ENCODE data around the gene SIT1.

Gene SIT1

GRCh38 chr9:35650341-35651158 is at the start of gene SIT1:
TSS of gene SIT1 (minus strand) at chr9:35650931. CDS start at chr9:35650853, 78 bp downstream.
- no peak for ATAC-seq (ENCODE audit: low read depth)
- peaks cover 40% of the 10 kb centered on the region for H3K4me1 Mint-ChIP-seq
- H3K4me3 Mint-ChIP-seq = peak within 1 kb of the TSS; percentile 94
- peak within 1 kb of the TSS; percentile 95 for H3K27ac Mint-ChIP-seq
- H3K27me3 Mint-ChIP-seq = no peaks in the 10 kb centered on the region
- peaks cover 2% of the 10 kb centered on the region for H3K36me3 Mint-ChIP-seq
- no peaks in the 10 kb centered on the region for H3K9me3 Mint-ChIP-seq
- no peak for DNase-seq (ENCODE audit: low spot score in 2 of 2)

DNA sequence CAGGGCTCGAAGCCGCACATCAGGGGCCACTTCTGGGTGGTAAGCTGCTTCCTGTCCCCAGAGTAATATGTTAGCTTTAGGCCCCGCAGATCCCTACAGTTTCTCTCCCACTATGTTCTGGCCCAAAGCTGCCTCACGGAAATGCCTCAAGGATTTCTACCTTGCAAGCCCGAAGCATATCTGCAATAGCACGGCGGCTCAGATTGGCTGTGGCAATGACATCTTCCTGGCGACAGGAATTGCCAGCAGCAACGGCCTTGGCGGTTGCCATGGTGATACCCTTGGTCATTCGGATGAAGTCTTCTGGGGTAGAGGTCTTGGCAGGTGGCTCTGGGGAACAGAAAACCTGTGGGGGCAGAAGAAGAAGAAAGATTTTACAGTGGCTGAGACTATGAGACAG is 49.3 kb upstream of the SIT1 start:
- Mint-ChIP-seq H3K4me3 (no peak overlapping the region), H3K9me3 (no peaks in the 10 kb centered on the region), H3K4me1 (peaks cover 6% of the 10 kb centered on the region), H3K27me3 (no peaks in the 10 kb centered on the region), H3K27ac (no peak overlapping the region), H3K36me3 (peaks cover 23% of the 10 kb centered on the region)
- ATAC-seq (ENCODE audit: low read depth) (no peak), DNase-seq (ENCODE audit: low spot score in 2 of 2) (no peak)

DNA sequence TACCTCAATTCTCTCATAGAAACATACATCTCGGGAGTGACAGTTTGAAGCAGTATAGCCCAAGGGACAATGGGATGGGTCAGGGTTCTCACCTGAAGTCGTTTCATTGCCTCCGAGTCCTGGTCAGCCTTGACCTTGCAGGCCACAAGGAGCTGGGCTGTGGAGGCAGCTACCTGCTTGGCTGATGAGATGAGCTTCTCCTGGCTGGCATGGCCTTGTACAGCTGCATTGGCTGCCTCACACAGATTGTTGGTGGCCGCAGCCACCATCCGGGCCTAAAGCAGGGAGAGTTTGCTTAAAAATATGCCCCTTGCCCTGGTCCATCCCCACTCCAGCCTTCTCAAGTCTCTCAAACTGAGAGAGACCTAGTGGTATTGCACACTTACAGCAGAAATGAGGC is 47.5 kb upstream of the SIT1 start:
- DNase-seq (ENCODE audit: low spot score in 2 of 2) (no peak), ATAC-seq (ENCODE audit: low read depth) (no peak)
- no peak overlapping the region for H3K27ac Mint-ChIP-seq
- peaks cover 6% of the 10 kb centered on the region for H3K4me1 Mint-ChIP-seq
- peaks cover 11% of the 10 kb centered on the region for H3K36me3 Mint-ChIP-seq
- no peaks in the 10 kb centered on the region for H3K27me3 Mint-ChIP-seq
- H3K4me3 Mint-ChIP-seq = no peak overlapping the region
- H3K9me3 Mint-ChIP-seq = no peaks in the 10 kb centered on the region

DNA sequence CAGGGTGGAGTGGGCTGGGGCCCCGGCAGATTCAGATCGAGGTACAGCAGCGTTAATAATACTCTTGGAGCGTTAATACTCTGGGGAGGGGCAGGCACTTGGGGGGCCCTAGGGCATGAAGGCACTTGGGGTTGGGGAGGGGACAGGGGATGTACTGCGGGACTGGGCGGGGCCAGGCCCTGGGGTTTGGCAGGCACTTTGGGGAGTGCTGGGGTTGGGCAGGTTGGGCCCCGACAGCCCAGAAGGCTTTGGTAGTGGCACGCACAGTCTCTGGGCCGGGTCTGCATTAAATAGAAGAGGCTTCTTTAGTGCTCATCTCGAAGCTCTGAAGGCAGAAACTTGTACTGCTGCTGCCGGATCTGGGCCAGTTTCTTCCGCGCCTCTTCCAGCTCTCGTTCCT is 46.8 kb upstream of the SIT1 start:
- H3K4me3 Mint-ChIP-seq = no peak overlapping the region
- H3K27ac Mint-ChIP-seq = peak overlapping the region; percentile 2
- H3K9me3 Mint-ChIP-seq = no peaks in the 10 kb centered on the region
- DNase-seq (ENCODE audit: low spot score in 2 of 2) = no peak
- ATAC-seq (ENCODE audit: low read depth) = no peak
- H3K36me3 Mint-ChIP-seq = peaks cover 4% of the 10 kb centered on the region
- no peaks in the 10 kb centered on the region for H3K27me3 Mint-ChIP-seq
- peaks cover 6% of the 10 kb centered on the region for H3K4me1 Mint-ChIP-seq

DNA sequence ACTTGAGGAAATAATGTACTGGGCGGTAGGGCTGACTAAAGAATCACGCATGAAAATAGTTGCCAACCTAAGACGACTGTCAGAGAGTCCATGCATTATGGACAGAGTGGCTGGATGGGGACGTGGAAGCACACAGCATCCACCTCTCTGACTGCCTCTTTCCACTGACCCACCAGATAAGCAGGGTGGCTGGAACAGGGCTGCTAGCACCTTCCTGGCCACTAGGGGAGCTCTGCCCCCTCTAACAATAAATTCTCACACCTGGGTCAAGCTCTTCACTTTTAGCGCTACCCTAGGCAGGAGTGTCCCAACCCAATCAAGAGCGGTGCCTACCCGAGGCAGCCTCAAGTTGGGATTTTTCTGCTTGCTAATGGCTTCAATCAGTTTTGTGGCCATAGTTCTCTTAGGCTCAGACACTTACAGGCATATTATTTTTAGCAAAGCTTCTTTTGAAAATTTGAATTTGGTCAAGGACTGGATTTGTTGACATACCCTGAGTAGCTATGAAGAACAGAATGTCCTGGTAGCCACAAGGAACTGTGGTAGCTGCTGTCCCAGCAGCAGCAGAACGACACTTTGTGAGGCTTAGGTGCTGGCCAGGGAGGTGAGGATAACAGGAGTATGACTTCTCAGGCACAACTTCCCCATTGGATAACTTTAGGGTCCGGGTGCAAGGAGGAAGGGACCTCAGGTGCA is 45.9 kb upstream of the SIT1 start:
- peaks cover 4% of the 10 kb centered on the region for H3K36me3 Mint-ChIP-seq
- peaks cover 6% of the 10 kb centered on the region for H3K4me1 Mint-ChIP-seq
- ATAC-seq (ENCODE audit: low read depth) (peak; percentile 96), DNase-seq (ENCODE audit: low spot score in 2 of 2) (peak; percentile 57 to 58)
- H3K9me3 Mint-ChIP-seq = no peaks in the 10 kb centered on the region
- H3K27me3 Mint-ChIP-seq = no peaks in the 10 kb centered on the region
- peak overlapping the region; percentile 2 for H3K27ac Mint-ChIP-seq
- no peak overlapping the region for H3K4me3 Mint-ChIP-seq

GRCh38 chr9:35695943-35696401 is 45.2 kb upstream of the SIT1 start:
- H3K9me3 Mint-ChIP-seq = no peaks in the 10 kb centered on the region
- DNase-seq (ENCODE audit: low spot score in 2 of 2) = no peak
- peaks cover 8% of the 10 kb centered on the region for H3K4me1 Mint-ChIP-seq
- H3K36me3 Mint-ChIP-seq = peaks cover 4% of the 10 kb centered on the region
- H3K4me3 Mint-ChIP-seq = no peak overlapping the region
- H3K27me3 Mint-ChIP-seq = no peaks in the 10 kb centered on the region
- no peak overlapping the region for H3K27ac Mint-ChIP-seq
- ATAC-seq (ENCODE audit: low read depth) = no peak

DNA sequence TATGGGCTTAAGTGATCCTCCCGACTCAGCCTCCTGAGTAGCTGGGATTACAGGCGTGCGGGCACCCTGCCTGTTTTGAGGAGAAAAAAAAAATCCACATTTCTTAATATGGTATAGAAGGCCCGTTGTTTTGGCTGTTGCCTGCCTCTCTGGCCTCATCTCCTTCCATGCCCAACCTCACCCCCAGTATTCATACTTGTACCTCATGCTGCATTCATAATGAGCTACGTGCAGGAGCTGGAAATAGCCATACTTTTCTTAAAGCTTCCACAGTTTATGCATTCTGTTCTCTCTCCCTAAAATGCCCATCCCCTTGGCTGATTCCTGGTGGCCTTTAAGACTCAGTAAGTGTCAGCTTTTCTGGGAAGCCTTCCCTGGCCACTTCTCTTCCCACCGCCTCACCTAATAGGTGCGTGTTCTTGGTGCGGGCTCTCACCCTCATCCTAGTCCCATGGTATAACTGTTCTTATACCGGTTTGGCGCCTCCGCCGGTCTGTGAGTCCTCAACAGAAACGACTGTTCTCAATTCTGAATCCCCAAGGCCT is 41.1 kb upstream of the SIT1 start:
- Mint-ChIP-seq H3K27ac (peak overlapping the region; percentile 79), H3K4me3 (peak overlapping the region; percentile 95), H3K36me3 (no peaks in the 10 kb centered on the region), H3K27me3 (no peaks in the 10 kb centered on the region), H3K4me1 (peaks cover 13% of the 10 kb centered on the region), H3K9me3 (no peaks in the 10 kb centered on the region)
- ATAC-seq (ENCODE audit: low read depth) (no peak), DNase-seq (ENCODE audit: low spot score in 2 of 2) (no peak)

DNA sequence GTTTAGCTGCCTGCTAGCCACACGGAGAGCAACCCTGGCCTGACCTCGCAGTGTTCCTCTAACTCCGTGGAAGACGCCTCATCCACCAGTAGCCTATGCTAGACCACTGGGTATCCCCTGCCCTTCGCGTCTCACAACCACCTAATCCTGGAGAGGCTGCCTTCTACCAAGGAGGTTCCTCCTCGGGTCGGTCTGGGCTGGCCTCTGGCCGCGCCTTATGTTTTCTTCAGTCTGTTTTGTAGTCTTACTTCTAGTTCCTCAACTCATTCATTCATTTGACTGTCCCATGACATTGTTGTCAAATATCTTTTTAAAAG is 40.6 kb upstream of the SIT1 start:
- no peaks in the 10 kb centered on the region for H3K27me3 Mint-ChIP-seq
- peak overlapping the region; percentile 79 for H3K27ac Mint-ChIP-seq
- H3K4me3 Mint-ChIP-seq = peak overlapping the region; percentile 95
- H3K9me3 Mint-ChIP-seq = no peaks in the 10 kb centered on the region
- H3K4me1 Mint-ChIP-seq = peaks cover 7% of the 10 kb centered on the region
- H3K36me3 Mint-ChIP-seq = no peaks in the 10 kb centered on the region
- ATAC-seq (ENCODE audit: low read depth) = peak; percentile 43
- no peak for DNase-seq (ENCODE audit: low spot score in 2 of 2)

GRCh38 chr9:35690614-35691333 is 40.0 kb upstream of the SIT1 start:
- H3K36me3 Mint-ChIP-seq = no peaks in the 10 kb centered on the region
- peak; percentile 42 for ATAC-seq (ENCODE audit: low read depth)
- peaks cover 7% of the 10 kb centered on the region for H3K4me1 Mint-ChIP-seq
- DNase-seq (ENCODE audit: low spot score in 2 of 2) = peak in 1 of 2 donors; percentile 20
- H3K9me3 Mint-ChIP-seq = no peaks in the 10 kb centered on the region
- H3K27me3 Mint-ChIP-seq = no peaks in the 10 kb centered on the region
- H3K27ac Mint-ChIP-seq = peak overlapping the region; percentile 79
- peak overlapping the region; percentile 95 for H3K4me3 Mint-ChIP-seq

DNA sequence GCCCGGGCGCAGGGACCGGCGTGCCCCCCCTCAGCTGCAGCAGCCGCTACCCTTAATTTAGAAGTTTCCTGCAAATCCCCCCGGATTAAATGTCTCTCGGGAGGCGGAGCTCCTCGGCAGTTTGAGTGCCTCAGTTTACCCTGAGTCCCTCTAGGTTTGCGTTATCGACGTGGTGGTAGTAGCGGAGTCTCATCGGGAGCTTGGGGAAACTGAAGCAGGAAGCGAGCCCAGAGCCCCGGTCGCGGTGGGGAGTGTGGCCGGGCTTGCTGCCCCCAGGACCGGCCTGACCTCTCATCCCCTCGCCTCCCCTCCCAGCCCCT is 39.5 kb upstream of the SIT1 start:
- Mint-ChIP-seq H3K4me3 (peak overlapping the region; percentile 79), H3K36me3 (no peaks in the 10 kb centered on the region), H3K27me3 (no peaks in the 10 kb centered on the region), H3K4me1 (peaks cover 7% of the 10 kb centered on the region), H3K9me3 (no peaks in the 10 kb centered on the region), H3K27ac (no peak overlapping the region)
- ATAC-seq (ENCODE audit: low read depth) = peak; percentile 17
- no peak for DNase-seq (ENCODE audit: low spot score in 2 of 2)

- ATAC-seq (ENCODE audit: low read depth) = peak; percentile 27
- peaks cover 7% of the 10 kb centered on the region for H3K4me1 Mint-ChIP-seq
- DNase-seq (ENCODE audit: low spot score in 2 of 2) = no peak
- H3K27me3 Mint-ChIP-seq = no peaks in the 10 kb centered on the region
- peak within 1 kb of the TSS; percentile 95 for H3K4me3 Mint-ChIP-seq
- H3K27ac Mint-ChIP-seq = peak within 1 kb of the TSS; percentile 79
- H3K36me3 Mint-ChIP-seq = no peaks in the 10 kb centered on the region
- H3K9me3 Mint-ChIP-seq = no peaks in the 10 kb centered on the region
These were observed 39.0 kb upstream of the SIT1 start, which contains the start of gene TPM2 for GRCh38 chr9:35689542-35690293. TSS of gene TPM2 (minus strand) at chr9:35689925. CDS start at chr9:35689817, 108 bp downstream.

GRCh38 chr9:35688558-35689541 is 38.1 kb upstream of the SIT1 start:
- no peak overlapping the region for H3K27ac Mint-ChIP-seq
- H3K36me3 Mint-ChIP-seq = no peaks in the 10 kb centered on the region
- ATAC-seq (ENCODE audit: low read depth) (no peak), DNase-seq (ENCODE audit: low spot score in 2 of 2) (no peak)
- H3K27me3 Mint-ChIP-seq = no peaks in the 10 kb centered on the region
- peak overlapping the region; percentile 63 for H3K4me3 Mint-ChIP-seq
- H3K9me3 Mint-ChIP-seq = no peaks in the 10 kb centered on the region
- peaks cover 7% of the 10 kb centered on the region for H3K4me1 Mint-ChIP-seq

Data from memory B cell (primary cell).